SK-N-SH (cell line): Measurements from ENCODE around the gene C4orf54.

Experiments used
- EZH2phosphoT487 ChIP-seq: fragments of 200-600 bp; sonication (generic); IDR thresholded peaks from 2 replicates; pipeline ENCODE4 v1.6.1; 2017; ENCODE audit warnings: low read depth, mixed run types, mild to moderate bottlenecking, antibody characterized with exemption, moderate library complexity, borderline replicate concordance
- FOXM1 ChIP-seq: IDR thresholded peaks from 2 replicates; pipeline ENCODE4 v1.4.0; 2012; ENCODE audit warnings: low read depth, mild to moderate bottlenecking
- TF ChIP-seq, protein P1 (sequence below): fragments of 150-350 bp; IDR thresholded peaks from 2 replicates; pipeline ENCODE4 v1.6.1; 2017; ENCODE audit warnings: antibody characterized with exemption, low read length, low read depth, borderline replicate concordance

DNA sequence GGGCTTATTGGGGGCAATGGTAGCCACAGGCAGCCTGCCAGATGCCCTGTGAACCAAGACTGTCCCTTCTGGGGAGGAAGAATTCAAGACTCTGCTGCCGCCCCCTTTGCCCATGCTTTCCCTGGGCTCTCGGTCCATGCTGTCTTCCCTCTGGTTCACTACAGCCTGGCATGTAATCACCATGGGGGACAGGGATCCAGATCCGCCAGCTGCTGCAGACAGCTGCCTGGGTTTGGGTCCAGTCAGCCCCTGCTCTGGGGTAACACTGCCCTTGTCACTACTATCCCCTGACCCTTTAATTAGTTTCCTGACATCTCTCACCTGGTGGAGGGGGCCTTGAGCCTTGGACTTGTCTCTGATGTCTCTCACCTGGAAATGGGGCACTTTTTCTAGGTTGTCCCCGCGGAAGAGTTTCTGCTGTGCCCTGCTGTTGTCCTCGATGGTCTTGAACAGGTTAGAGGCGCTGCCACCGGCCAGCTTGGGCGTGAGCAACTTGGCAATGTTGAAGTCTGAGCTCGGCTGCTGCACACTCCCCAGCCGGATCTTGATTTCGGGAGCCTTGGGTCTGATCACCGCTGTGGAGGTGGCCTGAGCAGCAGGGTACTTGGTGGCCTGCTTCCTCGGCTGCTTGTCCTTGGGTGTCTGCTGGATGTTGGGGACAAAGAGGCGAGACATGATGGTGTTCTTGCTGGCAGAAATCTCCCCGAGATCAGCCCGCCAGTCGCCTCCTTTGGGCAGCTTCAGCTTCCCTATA lies 6.4 kb downstream of the C4orf54 start:
- TF ChIP-seq EZH2phosphoT487 (no peak), FOXM1 (no peak)
- TF ChIP-seq, protein P1, sequence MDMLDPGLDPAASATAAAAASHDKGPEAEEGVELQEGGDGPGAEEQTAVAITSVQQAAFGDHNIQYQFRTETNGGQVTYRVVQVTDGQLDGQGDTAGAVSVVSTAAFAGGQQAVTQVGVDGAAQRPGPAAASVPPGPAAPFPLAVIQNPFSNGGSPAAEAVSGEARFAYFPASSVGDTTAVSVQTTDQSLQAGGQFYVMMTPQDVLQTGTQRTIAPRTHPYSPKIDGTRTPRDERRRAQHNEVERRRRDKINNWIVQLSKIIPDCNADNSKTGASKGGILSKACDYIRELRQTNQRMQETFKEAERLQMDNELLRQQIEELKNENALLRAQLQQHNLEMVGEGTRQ, result no peak
